Activated CD8-positive, alpha-beta T cell treated with anti-CD3 and anti-CD28 coated beads for 36 hours (primary cell): Measurements from ENCODE around the gene KDM2A. TPM values are rescaled to one million over a fixed set of nuclear protein-coding genes. Genes with fewer than 3 reads are reported as not detected.

Experiments
- ATAC-seq: fragments of 200-7000 bp; cut with Tn5 transposase; one replicate; pipeline ENCODE4 v1.10.0; 2021; ENCODE audit warnings: mild to moderate bottlenecking, moderate library complexity
- CTCF ChIA-PET: fragments of 350-600 bp; sonication (Branson Sonifier 250); formaldehyde crosslinking; loops from one replicate; lab custom pipeline; 2021; ENCODE audit warnings: antibody characterized with exemption; lab: Charles Lee
- POLR2A ChIA-PET: fragments of 350-600 bp; sonication (Branson Sonifier 250); formaldehyde crosslinking; loops from one replicate; lab custom pipeline; 2021; ENCODE audit warnings: antibody characterized with exemption; lab: Charles Lee
- DNase-seq: peaks from one replicate; pipeline ENCODE4 v3.0.0-alpha.2; 2020
- H3K27ac Mint-ChIP-seq: one replicate; pipeline ENCODE4 v1.8.0; 2021; ENCODE audit warnings: mild to moderate bottlenecking, mixed read lengths
- H3K27me3 Mint-ChIP-seq: one replicate; pipeline ENCODE4 v1.8.0; 2021; ENCODE audit warnings: mixed read lengths
- H3K36me3 Mint-ChIP-seq: one replicate; pipeline ENCODE4 v1.8.0; 2021; ENCODE audit warnings: low read depth, mixed read lengths
- H3K4me1 Mint-ChIP-seq: one replicate; pipeline ENCODE4 v1.8.0; 2021; ENCODE audit warnings: low read depth, mixed read lengths
- H3K4me3 Mint-ChIP-seq: one replicate; pipeline ENCODE4 v1.8.0; 2021; ENCODE audit warnings: mild to moderate bottlenecking, moderate library complexity, mixed read lengths
- H3K9me3 Mint-ChIP-seq: one replicate; pipeline ENCODE4 v1.8.0; 2021; ENCODE audit warnings: mixed read lengths
- CTCF ChIP-seq: fragments of 200-600 bp; IDR thresholded peaks from one replicate; pipeline ENCODE4 v1.8.0; 2022; ENCODE audit warnings: antibody characterized with exemption, mild to moderate bottlenecking
- intact Hi-C: fragments of 100-400 bp; cut with micrococcal nuclease; formaldehyde crosslinking; loops from one replicate; pipeline ENCODE4 v1.10.0; 2022
- total RNA-seq, 2 experiments: library from RNA; stranded (reverse); gene quantifications; one replicate each; pipeline ENCODE4 v1.2.3, GENCODE V29; 2021

Gene KDM2A
- total RNA-seq, 2 experiments from 2014 or later: 79.6 to 88.1 TPM

GRCh38 chr11:67277231-67277961 is 158.3 kb downstream of the KDM2A start:
- no peak for TF ChIP-seq CTCF
- POLR2A ChIA-PET: interaction anchor here (0.6 to 19.8 kb wide), 12 partner anchors 8 to 207 kb away, joined by 3 to 308 read pairs (median 4); partner anchors contain the start of genes ANKRD13D, CLCF1, GRK2 and SSH3
- ATAC-seq (peak; percentile 85), DNase-seq (peak; percentile 96)
- H3K4me3 Mint-ChIP-seq: peak overlapping the region; percentile 71
- peaks cover 67% of the 10 kb centered on the region for H3K36me3 Mint-ChIP-seq
- no peaks in the 10 kb centered on the region for H3K9me3 Mint-ChIP-seq
- H3K27ac Mint-ChIP-seq: peak overlapping the region; percentile 97
- H3K4me1 Mint-ChIP-seq: peaks cover 53% of the 10 kb centered on the region
- no peaks in the 10 kb centered on the region for H3K27me3 Mint-ChIP-seq
- intact Hi-C loops: no loop called here
- CTCF ChIA-PET: interaction anchor here (0.9 to 3.9 kb wide), 11 partner anchors 10 to 105 kb away, joined by 3 to 21 read pairs (median 4); partner anchors contain the start of genes ANKRD13D, CLCF1 and GRK2

- Mint-ChIP-seq H3K9me3 (no peaks in the 10 kb centered on the region), H3K27me3 (no peaks in the 10 kb centered on the region), H3K4me3 (peak overlapping the region; percentile 71), H3K36me3 (peaks cover 68% of the 10 kb centered on the region), H3K27ac (peak overlapping the region; percentile 97), H3K4me1 (peaks cover 47% of the 10 kb centered on the region)
- intact Hi-C loops: no loop called here
- no peak for TF ChIP-seq CTCF
- ATAC-seq (no peak), DNase-seq (no peak)
- POLR2A ChIA-PET: interaction anchor here (0.8 to 19.8 kb wide), 9 partner anchors 9 to 206 kb away, joined by 3 to 308 read pairs (median 6); partner anchors contain the start of genes ANKRD13D, GRK2 and SSH3
- CTCF ChIA-PET: interaction anchor here (0.9 to 3.9 kb wide), 12 partner anchors 9 to 104 kb away, joined by 3 to 21 read pairs (median 4); partner anchors contain the start of genes ANKRD13D, CLCF1 and GRK2
Measured at GRCh38 chr11:67278135-67278938, 159.3 kb downstream of the KDM2A start.

GRCh38 chr11:67278939-67279588 is 160.0 kb downstream of the KDM2A start:
- TF ChIP-seq CTCF: no peak
- POLR2A ChIA-PET: interaction anchor here (0.8 to 19.8 kb wide), 6 partner anchors 9 to 1564 kb away, joined by 3 to 308 read pairs (median 12); partner anchors contain the start of genes ANKRD13D and GRK2
- H3K27me3 Mint-ChIP-seq: no peaks in the 10 kb centered on the region
- DNase-seq (no peak), ATAC-seq (no peak)
- CTCF ChIA-PET: interaction anchor here (1.0 to 2.3 kb wide), 4 partner anchors 11 to 39 kb away, joined by 3 to 13 read pairs (median 5); partner anchors contain the start of gene GRK2
- H3K4me1 Mint-ChIP-seq: peaks cover 42% of the 10 kb centered on the region
- peaks cover 70% of the 10 kb centered on the region for H3K36me3 Mint-ChIP-seq
- H3K4me3 Mint-ChIP-seq: peak overlapping the region; percentile 71
- peak overlapping the region; percentile 97 for H3K27ac Mint-ChIP-seq
- no peaks in the 10 kb centered on the region for H3K9me3 Mint-ChIP-seq
- intact Hi-C loops: no loop called here

- ChIA-PET POLR2A (interaction anchor here (0.8 to 19.8 kb wide), 5 partner anchors 10 to 1565 kb away, joined by 3 to 308 read pairs (median 3); partner anchors contain the start of genes ANKRD13D and GRK2), CTCF (interaction anchor here (1.1 to 1.9 kb wide), 2 partner anchors 18 to 34 kb away, joined by 3 to 7 read pairs; no protein-coding TSS in a partner anchor)
- ATAC-seq (no peak), DNase-seq (no peak)
- H3K4me3 Mint-ChIP-seq: no peak overlapping the region
- no peak for TF ChIP-seq CTCF
- intact Hi-C loops: no loop called here
- no peaks in the 10 kb centered on the region for H3K27me3 Mint-ChIP-seq
- peaks cover 64% of the 10 kb centered on the region for H3K36me3 Mint-ChIP-seq
- peaks cover 38% of the 10 kb centered on the region for H3K4me1 Mint-ChIP-seq
- no peaks in the 10 kb centered on the region for H3K9me3 Mint-ChIP-seq
- H3K27ac Mint-ChIP-seq: peak overlapping the region; percentile 97
Measured at GRCh38 chr11:67279589-67280340, 160.7 kb downstream of the KDM2A start.
